GM12878 (cell line): ENCODE data around the gene ALDH1A3. TPM values are rescaled to one million over a fixed set of nuclear protein-coding genes. Genes with fewer than 3 reads are reported as not detected.

Experiments
- ATAC-seq: fragments of 200-7000 bp; cut with Tn5 transposase; 3 replicates; pipeline ENCODE4 v1.9.1; 2020; ENCODE audit warnings: mild to moderate bottlenecking, moderate library complexity
- BruUV-seq: library from RNA; stranded (reverse); fragments of 400-500 nt; replicated peaks from 2 replicates; lab custom pipeline; 2021; lab: Mats Ljungman, UMichigan
- CTCF ChIA-PET: fragments of 300-600 bp; sonication (Branson Sonifier 250); formaldehyde crosslinking; extraction: SDS; loops from one replicate; lab custom pipeline; 2021; ENCODE audit warnings: inconsistent platforms; lab: Yijun Ruan, JAX
- POLR2A ChIA-PET: fragments of 350-600 bp; formaldehyde crosslinking; extraction: SDS; loops from one replicate; lab custom pipeline; 2021; ENCODE audit warnings: inconsistent platforms; lab: Charles Lee
- RAD21 ChIA-PET: fragments of 300-600 bp; sonication (Branson Sonifier 250); formaldehyde crosslinking; loops from one replicate; lab custom pipeline; 2023; ENCODE audit warnings: antibody characterized with exemption; ENCODE audit not compliant: unreplicated experiment; lab: Charles Lee
- SMC1A ChIA-PET: fragments of 300-600 bp; sonication (Branson Sonifier 250); formaldehyde crosslinking; loops from one replicate; lab custom pipeline; 2023; ENCODE audit not compliant: unreplicated experiment, uncharacterized antibody; lab: Charles Lee
- DNase-seq: peaks from one replicate; pipeline ENCODE4 v3.0.0-alpha.2; 2011; ENCODE audit warnings: low read depth, low spot score
- FAIRE-seq: peaks from 3 replicates; lab custom pipeline; 2011; peaks lifted over from hg19 to GRCh38; lab: Jason Lieb, UNC
- H2AFZ ChIP-seq: 2 replicates; pipeline ENCODE4 v1.6.0; 2011; ENCODE audit warnings: low read depth, low read length, control low read depth; ENCODE audit not compliant: control insufficient read depth
- H3K27ac ChIP-seq: 2 replicates; pipeline ENCODE4 v1.5.1; 2011; ENCODE audit warnings: control low read depth; ENCODE audit not compliant: control insufficient read depth, insufficient read depth
- H3K27me3 ChIP-seq, 2 experiments: replicated peaks in 1 of 2; 2 replicates each; pipeline versions ENCODE4 v1.6.0 to v1.6.1; 2011; ENCODE audit warnings: low read length in 1 of 2; ENCODE audit not compliant: control insufficient read depth in 2 of 2, insufficient read depth in 2 of 2
- H3K36me3 ChIP-seq, 2 experiments: 2 replicates each; pipeline ENCODE4 v1.5.1; 2011; ENCODE audit warnings: low read length in 1 of 2; ENCODE audit not compliant: control insufficient read depth in 2 of 2, insufficient read depth in 2 of 2
- H3K4me1 ChIP-seq: 2 replicates; pipeline ENCODE4 v1.6.1; 2011; ENCODE audit warnings: mild to moderate bottlenecking, low read length, moderate library complexity, mixed read lengths; ENCODE audit not compliant: control insufficient read depth, insufficient read depth
- H3K4me2 ChIP-seq: 2 replicates; pipeline ENCODE4 v1.6.0; 2011; ENCODE audit warnings: control low read depth; ENCODE audit not compliant: control insufficient read depth, insufficient read depth
- H3K4me3 ChIP-seq: fragments of 200-600 bp; sonication (generic); 2 replicates; pipeline ENCODE4 v1.5.1; 2016
- H3K79me2 ChIP-seq: 2 replicates; pipeline ENCODE4 v1.6.0; 2011; ENCODE audit warnings: low read length; ENCODE audit not compliant: control insufficient read depth, insufficient read depth
- H3K9ac ChIP-seq: 2 replicates; pipeline ENCODE4 v1.8.0; 2011; ENCODE audit warnings: low read length, control low read depth, mixed read lengths; ENCODE audit not compliant: control insufficient read depth, insufficient read depth
- H3K9me3 ChIP-seq: replicated peaks from 3 replicates; pipeline ENCODE4 v1.5.1; 2011; ENCODE audit warnings: mild to moderate bottlenecking, low read length; ENCODE audit not compliant: control insufficient read depth, insufficient read depth
- H4K20me1 ChIP-seq: 2 replicates; pipeline ENCODE4 v1.6.0; 2011; ENCODE audit not compliant: control insufficient read depth, insufficient read depth
- CBX5 ChIP-seq: sonication (generic); IDR thresholded peaks from 2 replicates; pipeline ENCODE4 v1.6.1; 2016; ENCODE audit warnings: low read depth, moderate library complexity, mild to moderate bottlenecking, inconsistent platforms
- CHD1 ChIP-seq: IDR thresholded peaks from 2 replicates; pipeline ENCODE4 v1.6.1; 2012; ENCODE audit warnings: low read depth, low read length, improper control_type of control experiment
- GABPA ChIP-seq: IDR thresholded peaks from 2 replicates; pipeline ENCODE4 v1.6.1; 2014; ENCODE audit warnings: antibody characterized with exemption, low read depth, mild to moderate bottlenecking, inconsistent platforms
- HSF1 ChIP-seq: fragments of 150-350 bp; IDR thresholded peaks from 2 replicates; pipeline ENCODE4 v1.6.1; 2014; ENCODE audit warnings: mild to moderate bottlenecking, low read depth, low read length
- WRNIP1 ChIP-seq: IDR thresholded peaks from 2 replicates; pipeline ENCODE4 v1.6.1; 2011; ENCODE audit warnings: low read depth, low read length, improper control_type of control experiment, borderline replicate concordance
- ZNF384 ChIP-seq: IDR thresholded peaks from 2 replicates; pipeline ENCODE4 v1.6.1; 2012; ENCODE audit warnings: low read depth, mild to moderate bottlenecking, low read length, improper control_type of control experiment, borderline replicate concordance
- WGBS: methylation state at CpG from one replicate; pipeline ENCODE4 v1.1.6; 2016; ENCODE audit warnings: low lambda C conversion rate; ENCODE audit not compliant: insufficient replicate concordance, insufficient coverage; ENCODE audit errors: missing lambda C conversion rate; 5-methylcytosine and 5-hydroxymethylcytosine counted together
- in situ Hi-C: fragments of 300-500 bp; cut with MboI; formaldehyde crosslinking; loops from 9 replicates; pipeline ENCODE4 v1.14.3; 2018; ENCODE audit warnings: mixed read lengths
- intact Hi-C: fragments of 100-400 bp; cut with micrococcal nuclease; formaldehyde crosslinking; loops from one replicate; pipeline ENCODE4 v1.14.2; 2022; ENCODE audit not compliant: unreplicated experiment
- polyA plus RNA-seq, 11 experiments: library from polyadenylated mRNA; depleted of rRNA in 4 of 11; unstranded in 6 of 11; stranded (reverse) in 5 of 11; fragments of >200 nt; fragmentation: Nextera tagmentation in 4 of 11; fragmentation: Illumina TruSeq in 1 of 11; extraction: Ambion mirVana in 4 of 11; extraction: Trizol in 1 of 11; gene quantifications; 1 replicate in 1 of 11; 2 replicates in 10 of 11; pipeline versions ENCODE4 v1.2.1 to v1.2.3, GENCODE V29; 2011 to 2016; ENCODE audit warnings: inconsistent platforms in 2 of 11, missing spikeins in 2 of 11, low read depth in 1 of 11
- total RNA-seq, 4 experiments: library from RNA; depleted of rRNA in 3 of 4; stranded (reverse); fragments of >200 nt in 3 of 4; fragmentation: Illumina TruSeq in 1 of 4; extraction: Trizol in 1 of 4; gene quantifications; 2 replicates each; pipeline versions ENCODE4 v1.2.1 to v1.2.3, GENCODE V29; 2013 to 2021

The ALDH1A3 gene
- total and polyA plus RNA-seq, 10 of the 15 experiments (the other 5 are each of a cell fraction or from before 2014, with no cell fraction given), result 0.06 to 0.69 (median 0.18) TPM

GRCh38 chr15:100881573-100882336 is 2.1 kb downstream of the ALDH1A3 start:
- no peak overlapping the region for H3K4me3 ChIP-seq
- H3K9me3 ChIP-seq, result no peaks in the 10 kb centered on the region
- no peak overlapping the region for H3K9ac ChIP-seq
- intact Hi-C loops, result no loop called here
- RAD21 ChIA-PET, result no interaction called here
- FAIRE-seq (no peak), DNase-seq (no peak), ATAC-seq (no peak)
- no peak overlapping the region for H2AFZ ChIP-seq
- SMC1A ChIA-PET, result no interaction called here
- POLR2A ChIA-PET, result no interaction called here
- H3K79me2 ChIP-seq, result no peaks in the 10 kb centered on the region
- no TSS peak for BruUV-seq
- no peaks in the 10 kb centered on the region for H3K36me3 ChIP-seq
- peaks cover 16 to 23% of the 10 kb centered on the region in 2 experiments for H3K27me3 ChIP-seq
- no peak overlapping the region for H3K27ac ChIP-seq
- no peak for TF ChIP-seq GABPA
- TF ChIP-seq WRNIP1, result no peak
- no peak for TF ChIP-seq CHD1
- no peak for TF ChIP-seq HSF1
- TF ChIP-seq ZNF384, result no peak
- TF ChIP-seq CBX5, result no peak
- no peaks in the 10 kb centered on the region for H4K20me1 ChIP-seq
- in situ Hi-C loops, result no loop called here
- CTCF ChIA-PET, result interaction anchor here (0.8 to 1.0 kb wide), 2 partner anchors 9 to 125 kb away, joined by 3 read pairs; no protein-coding TSS in a partner anchor
- H3K4me1 ChIP-seq, result no peaks in the 10 kb centered on the region
- WGBS, result 54% methylated on average over 14 of the region's 14 CpGs
- H3K4me2 ChIP-seq, result no peak overlapping the region
